GM08714 (cell line): ENCODE data around the gene PPP1CA.

ENCODE experiments used
- H3K4me3 ChIP-seq: fragments of 200-500 bp; sonication (Bioruptor generic); 2 replicates; pipeline ENCODE4 v1.5.1; 2014; ENCODE audit warnings: mild to moderate bottlenecking, low read length, inconsistent platforms
- ZNF274 ChIP-seq: IDR thresholded peaks from 2 replicates; pipeline ENCODE4 v1.6.1; 2012; ENCODE audit warnings: mild to moderate bottlenecking, low read depth, low read length

PPP1CA gene

DNA sequence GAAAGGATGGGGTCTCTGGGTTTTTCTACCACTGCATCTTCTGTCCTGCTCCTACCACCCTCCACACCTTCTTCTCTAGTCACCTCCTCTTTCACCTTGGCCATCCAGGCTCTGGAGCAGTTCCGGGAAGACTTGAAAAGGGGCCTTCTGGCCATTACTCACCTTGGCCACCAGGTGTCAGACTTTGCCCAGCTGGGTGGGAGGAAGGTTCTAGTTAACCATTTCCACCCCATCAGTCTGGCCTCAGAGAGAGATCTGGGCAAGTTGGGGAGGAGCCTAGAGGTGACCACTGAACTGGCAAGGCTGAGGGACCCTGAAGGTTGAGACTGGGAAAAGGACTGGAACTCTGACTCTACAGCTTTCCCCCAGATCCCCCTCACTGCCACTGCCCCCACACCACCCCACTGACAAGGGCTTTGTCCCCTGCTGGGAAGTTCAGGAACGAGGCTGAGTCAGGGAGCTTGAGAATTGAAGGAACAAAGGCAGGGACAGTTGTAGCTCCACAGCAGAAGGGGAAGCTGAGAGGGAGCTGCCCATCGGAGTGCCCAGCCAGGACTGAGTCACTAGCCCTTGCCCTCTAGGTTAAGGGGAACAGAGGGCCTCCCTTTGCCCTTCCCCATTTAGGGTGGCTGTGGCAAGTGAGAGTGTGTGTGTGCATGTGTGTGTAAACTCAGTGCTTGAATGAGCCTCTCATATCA, 44.6 kb downstream of the PPP1CA start:
- TF ChIP-seq ZNF274: no peak
- H3K4me3 ChIP-seq: peak overlapping the region; percentile 2; the same call in 1 of the 2 replicates

DNA sequence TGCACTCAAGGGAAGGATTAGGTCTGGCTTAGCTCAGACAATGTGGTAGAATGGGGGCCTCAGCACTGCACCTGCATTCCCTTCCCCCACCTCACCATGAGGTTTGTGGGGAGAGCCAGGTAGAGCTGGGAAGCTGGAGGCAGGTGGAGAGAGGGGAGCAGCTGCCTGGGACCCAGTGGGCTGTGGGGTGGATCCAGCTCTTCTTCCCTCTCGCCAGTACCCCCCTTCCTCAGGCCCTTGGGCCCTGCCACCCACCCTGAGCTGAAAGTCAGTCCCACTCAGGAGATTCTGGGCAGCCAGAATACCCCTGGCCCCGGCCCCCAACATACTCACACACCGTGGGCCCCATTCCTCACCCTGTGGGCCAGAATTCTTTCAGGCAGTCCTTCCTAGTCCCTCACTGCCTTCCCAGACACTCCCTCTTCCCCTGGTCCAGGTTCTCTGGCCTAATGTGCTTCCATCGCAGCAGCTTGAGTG, 45.2 kb downstream of the PPP1CA start:
- TF ChIP-seq ZNF274: no peak
- peak overlapping the region; percentile 2; the same call in 1 of the 2 replicates for H3K4me3 ChIP-seq

DNA sequence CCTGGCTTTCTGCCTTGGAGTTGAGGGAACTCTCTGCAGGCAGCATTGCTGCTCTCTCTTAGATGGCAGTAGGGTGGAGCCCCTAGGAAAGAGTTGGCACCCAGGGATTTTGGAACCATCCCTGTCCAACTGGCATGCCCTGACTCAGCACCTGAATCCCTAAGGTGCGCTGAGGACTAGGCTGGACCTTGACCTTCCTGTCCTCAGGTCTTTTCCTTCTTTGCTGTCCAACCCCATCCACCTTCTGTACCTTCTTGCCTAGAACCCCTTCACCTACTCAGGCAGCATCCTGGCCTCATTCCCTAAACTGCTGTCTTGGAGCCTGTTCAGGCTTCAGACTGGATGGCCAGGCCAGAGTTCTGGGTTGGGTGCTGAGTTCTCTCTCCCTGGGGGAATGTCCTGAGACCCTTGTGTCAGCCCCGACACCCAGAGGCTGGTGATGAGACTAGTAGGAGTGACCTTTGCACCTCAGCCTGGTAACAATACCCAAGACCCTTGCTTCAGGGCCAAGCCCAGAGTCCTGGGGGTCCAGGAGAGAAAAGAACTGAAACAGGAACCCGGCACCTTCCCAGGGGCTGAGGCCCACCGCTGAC, 45.8 kb downstream of the PPP1CA start:
- TF ChIP-seq ZNF274: no peak
- H3K4me3 ChIP-seq: no peak overlapping the region; the same call in 1 of the 2 replicates

GRCh38 chr11:67355023-67355793, 46.5 kb downstream of the PPP1CA start:
- TF ChIP-seq ZNF274: no peak
- no peak overlapping the region for H3K4me3 ChIP-seq

DNA sequence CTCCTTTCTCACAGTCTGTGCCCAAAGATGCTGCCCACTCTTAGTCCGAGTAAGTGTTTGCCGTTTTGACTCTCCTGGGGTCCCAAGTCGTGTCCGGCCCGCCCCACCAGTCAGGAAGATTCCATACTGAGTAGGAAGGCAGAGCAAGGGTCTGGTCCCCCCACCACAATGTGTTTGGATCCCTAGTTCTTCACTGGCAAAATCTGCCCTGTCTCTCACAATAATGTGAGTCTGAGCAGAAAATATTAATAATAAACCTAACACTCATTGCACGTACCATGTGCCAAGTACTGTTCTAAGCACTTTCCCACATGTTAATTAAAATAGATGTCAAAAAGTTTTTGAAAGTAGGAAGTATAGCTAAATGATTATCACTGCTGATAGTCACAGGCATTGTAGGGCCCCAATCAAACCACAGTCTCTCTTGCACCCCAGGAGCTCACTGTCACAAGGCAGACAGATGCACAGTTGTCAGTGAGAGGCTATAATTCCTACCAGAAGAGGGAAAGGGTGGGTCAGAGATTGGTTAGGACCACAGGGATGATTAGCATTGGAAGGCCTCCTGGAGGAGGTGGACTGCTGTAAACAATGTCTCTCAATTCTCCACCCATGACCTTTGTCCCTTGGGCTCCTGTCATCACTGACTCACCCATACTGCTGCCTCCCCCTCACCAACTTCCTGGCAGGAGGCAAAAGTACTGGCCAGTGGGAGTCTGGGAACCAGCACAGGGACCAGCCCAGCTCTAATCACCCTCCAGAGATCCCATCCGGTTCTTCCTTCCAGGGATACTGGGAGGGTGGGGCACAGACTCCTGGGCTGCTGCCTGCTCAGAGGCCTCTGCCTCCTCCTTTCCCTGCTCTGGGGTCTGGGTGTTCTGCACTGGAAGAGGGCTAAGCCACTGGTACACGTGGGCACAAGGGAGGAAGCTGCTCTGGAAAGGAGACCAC, 47.3 kb downstream of the PPP1CA start:
- TF ChIP-seq ZNF274: no peak
- H3K4me3 ChIP-seq: peak overlapping the region; percentile 31; the same call in 1 of the 2 replicates

- no peak for TF ChIP-seq ZNF274
Measured at GRCh38 chr11:67353317-67354074, 48.2 kb downstream of the PPP1CA start, which contains the start of gene POLD4. POLD4 (minus strand) TSS chr11:67353546; CDS start chr11:67353399, 147 bp downstream.

GRCh38 chr11:67352546-67353316, 48.9 kb downstream of the PPP1CA start:
- no peak for TF ChIP-seq ZNF274
- H3K4me3 ChIP-seq: peak overlapping the region; percentile 74

More at GRCh38 chr11:67353317-67354074, 48.2 kb downstream of the PPP1CA start, which contains the start of gene POLD4:
- H3K4me3 ChIP-seq: peak within 1 kb of the TSS; percentile 74

DNA sequence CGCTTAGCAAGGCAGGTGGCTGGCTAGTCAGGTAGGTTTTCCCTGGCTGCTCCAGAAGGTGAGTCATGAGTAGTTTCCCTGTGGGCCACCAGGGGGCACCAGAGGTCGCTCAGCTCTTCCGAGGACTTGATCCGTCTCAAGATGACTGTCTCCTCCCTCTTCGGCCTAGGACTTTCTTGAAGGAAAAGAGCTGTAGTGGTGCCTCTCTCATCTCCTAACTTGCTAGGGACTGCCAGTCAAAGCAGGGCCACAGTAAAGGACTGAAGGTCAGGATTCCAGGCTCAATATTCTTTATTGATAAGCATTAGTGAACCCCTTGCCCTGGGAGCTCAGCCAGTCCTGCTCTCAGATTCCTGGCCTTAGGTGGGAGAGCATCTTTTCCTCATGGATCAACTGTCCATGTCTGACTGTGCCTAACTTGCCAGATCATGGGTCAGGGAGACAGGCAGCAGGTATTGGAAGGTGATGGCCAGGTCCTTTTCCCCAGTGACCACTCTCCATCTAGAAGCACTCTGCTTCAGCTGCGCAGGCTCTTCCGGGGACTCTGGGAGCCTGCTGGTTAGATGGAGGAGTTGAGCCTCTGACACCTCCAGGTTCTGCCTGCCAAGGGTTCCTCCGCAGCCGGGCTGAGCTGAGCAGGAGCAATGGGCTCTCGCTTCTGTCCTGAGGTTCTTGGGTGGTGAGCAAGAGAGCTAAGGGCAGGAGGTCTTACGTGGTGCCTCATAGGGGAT, 50.2 kb downstream of the PPP1CA start:
- no peak for TF ChIP-seq ZNF274
- peak overlapping the region; percentile 74; the same call in 1 of the 2 replicates for H3K4me3 ChIP-seq

DNA sequence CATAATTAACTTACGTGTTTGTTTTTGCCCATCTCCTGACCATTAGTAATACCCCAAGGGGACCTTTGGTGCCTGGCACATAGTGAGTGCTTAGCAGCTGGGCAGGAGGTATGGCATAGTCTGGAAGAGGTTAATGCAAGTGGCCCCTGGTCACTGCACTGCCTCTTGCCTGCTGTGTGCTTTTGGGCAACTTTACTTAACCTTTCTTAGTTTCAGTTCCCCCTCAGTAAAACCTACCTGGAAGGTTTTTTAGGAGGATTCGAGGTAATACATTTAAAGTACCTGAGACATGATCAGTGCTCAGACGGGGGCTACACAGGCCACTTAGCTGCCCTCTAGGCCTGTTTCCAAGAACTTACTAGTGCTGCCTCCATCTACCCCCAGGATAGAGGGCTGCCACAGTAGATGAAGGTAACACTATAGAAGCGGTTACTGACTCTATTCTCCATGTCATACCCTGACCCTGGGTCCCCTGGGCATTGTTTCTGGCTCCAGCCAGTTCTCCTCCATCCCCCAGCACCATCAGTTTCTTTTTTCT, 51.7 kb downstream of the PPP1CA start:
- no peak overlapping the region for H3K4me3 ChIP-seq
- TF ChIP-seq ZNF274: no peak

DNA sequence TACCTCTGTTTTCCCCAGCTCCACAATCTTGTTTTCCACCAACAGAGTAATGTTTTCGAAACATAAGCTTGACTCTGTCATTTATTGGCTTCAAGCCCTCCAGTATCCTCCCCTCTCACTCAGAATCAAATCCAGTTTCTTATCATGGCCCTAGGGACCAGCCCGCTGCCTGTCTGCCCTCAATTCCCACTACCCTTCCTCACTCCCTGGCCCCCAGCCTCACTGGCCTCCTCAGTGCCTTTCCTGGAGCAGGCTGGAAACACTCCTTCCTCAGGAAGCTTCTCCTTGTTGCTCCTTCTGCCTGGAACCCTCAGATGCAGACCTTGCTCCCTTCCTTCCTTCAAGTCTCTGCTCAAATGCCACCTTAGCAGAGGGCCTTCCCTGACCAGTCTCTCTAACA, 52.2 kb downstream of the PPP1CA start:
- no peak for TF ChIP-seq ZNF274
- H3K4me3 ChIP-seq: no peak overlapping the region

GRCh38 chr11:67349036-67349435, 52.6 kb downstream of the PPP1CA start:
- H3K4me3 ChIP-seq: no peak overlapping the region
- no peak for TF ChIP-seq ZNF274
